HL-60 (cell line): ENCODE data around the gene GDPD5.

Experiments used
- CTCF ChIP-seq: IDR thresholded peaks from one replicate; pipeline ENCODE4 v1.5.1; 2011; ENCODE audit warnings: low read length, control low read depth, inconsistent platforms; ENCODE audit not compliant: insufficient read depth
- GABPA ChIP-seq: IDR thresholded peaks from 2 replicates; pipeline ENCODE4 v1.6.1; 2012; ENCODE audit warnings: low read depth
- POLR2AphosphoS5 ChIP-seq: IDR thresholded peaks from 2 replicates; pipeline ENCODE4 v1.6.1; 2012; ENCODE audit warnings: low read depth
- TF ChIP-seq, protein P1 (sequence below): IDR thresholded peaks from 2 replicates; pipeline ENCODE4 v1.6.1; 2012; ENCODE audit warnings: low read depth; ENCODE audit not compliant: insufficient replicate concordance

GRCh38 chr11:75478783-75479596 is 46.8 kb downstream of the GDPD5 start:
- no peak for TF ChIP-seq CTCF
- no peak for TF ChIP-seq POLR2AphosphoS5
- no peak for TF ChIP-seq GABPA
- TF ChIP-seq, protein P1, sequence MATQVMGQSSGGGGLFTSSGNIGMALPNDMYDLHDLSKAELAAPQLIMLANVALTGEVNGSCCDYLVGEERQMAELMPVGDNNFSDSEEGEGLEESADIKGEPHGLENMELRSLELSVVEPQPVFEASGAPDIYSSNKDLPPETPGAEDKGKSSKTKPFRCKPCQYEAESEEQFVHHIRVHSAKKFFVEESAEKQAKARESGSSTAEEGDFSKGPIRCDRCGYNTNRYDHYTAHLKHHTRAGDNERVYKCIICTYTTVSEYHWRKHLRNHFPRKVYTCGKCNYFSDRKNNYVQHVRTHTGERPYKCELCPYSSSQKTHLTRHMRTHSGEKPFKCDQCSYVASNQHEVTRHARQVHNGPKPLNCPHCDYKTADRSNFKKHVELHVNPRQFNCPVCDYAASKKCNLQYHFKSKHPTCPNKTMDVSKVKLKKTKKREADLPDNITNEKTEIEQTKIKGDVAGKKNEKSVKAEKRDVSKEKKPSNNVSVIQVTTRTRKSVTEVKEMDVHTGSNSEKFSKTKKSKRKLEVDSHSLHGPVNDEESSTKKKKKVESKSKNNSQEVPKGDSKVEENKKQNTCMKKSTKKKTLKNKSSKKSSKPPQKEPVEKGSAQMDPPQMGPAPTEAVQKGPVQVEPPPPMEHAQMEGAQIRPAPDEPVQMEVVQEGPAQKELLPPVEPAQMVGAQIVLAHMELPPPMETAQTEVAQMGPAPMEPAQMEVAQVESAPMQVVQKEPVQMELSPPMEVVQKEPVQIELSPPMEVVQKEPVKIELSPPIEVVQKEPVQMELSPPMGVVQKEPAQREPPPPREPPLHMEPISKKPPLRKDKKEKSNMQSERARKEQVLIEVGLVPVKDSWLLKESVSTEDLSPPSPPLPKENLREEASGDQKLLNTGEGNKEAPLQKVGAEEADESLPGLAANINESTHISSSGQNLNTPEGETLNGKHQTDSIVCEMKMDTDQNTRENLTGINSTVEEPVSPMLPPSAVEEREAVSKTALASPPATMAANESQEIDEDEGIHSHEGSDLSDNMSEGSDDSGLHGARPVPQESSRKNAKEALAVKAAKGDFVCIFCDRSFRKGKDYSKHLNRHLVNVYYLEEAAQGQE: no peak
